DOHH2 (cell line): Measurements from ENCODE around the gene DAZAP1.

Source experiments
- CTCF ChIP-seq: fragments of 200-600 bp; sonication (generic); IDR thresholded peaks from one replicate; pipeline ENCODE4 v1.5.1; 2014; ENCODE audit warnings: antibody characterized with exemption, mild to moderate bottlenecking, low read depth, low read length; ENCODE audit not compliant: poor library complexity, severe bottlenecking
- EZH2phosphoT487 ChIP-seq: fragments of 200-600 bp; sonication (generic); IDR thresholded peaks from 2 replicates; pipeline ENCODE4 v1.6.1; 2017; ENCODE audit warnings: borderline replicate concordance, mild to moderate bottlenecking, antibody characterized with exemption, low read length, moderate library complexity, mixed read lengths

- TF ChIP-seq CTCF, result no peak
- TF ChIP-seq EZH2phosphoT487, result no peak
Observed at GRCh38 chr19:1472231-1473084, 65.1 kb downstream of the DAZAP1 start.
